ENCODE data around the gene TRIM29.

The TRIM29 gene

GRCh38 chr11:120130991-120131760, 6.7 kb downstream of the TRIM29 start:
- Histone ChIP-seq H3K36me3 (ENCODE audit: control insufficient read depth, insufficient read depth, low read length) (no peaks in the 10 kb centered on the region), H3K27me3 (ENCODE audit: control insufficient read depth, insufficient read depth, low read length, poor library complexity, severe bottlenecking) (no peaks in the 10 kb centered on the region), H3K4me3 (ENCODE audit: insufficient read depth, low read depth, low read length) (no peak overlapping the region), H3K4me1 (ENCODE audit: control insufficient read depth, insufficient read depth, low read length) (no peaks in the 10 kb centered on the region), H3K27ac (ENCODE audit: insufficient read depth, low read depth, low read length, poor library complexity, severe bottlenecking) (no peak overlapping the region), H3K9me3 (ENCODE audit: control insufficient read depth, low read length) (no peaks in the 10 kb centered on the region)
- 92 to 94% methylated on average over 8 of the region's 8 CpGs for WGBS, 2 experiments

- no peak overlapping the region for H3K27ac ChIP-seq (ENCODE audit: insufficient read depth, low read depth, low read length, poor library complexity, severe bottlenecking)
- no peak overlapping the region for H3K4me3 ChIP-seq (ENCODE audit: insufficient read depth, low read depth, low read length)
- H3K9me3 ChIP-seq (ENCODE audit: control insufficient read depth, low read length), result no peaks in the 10 kb centered on the region
- H3K27me3 ChIP-seq (ENCODE audit: control insufficient read depth, insufficient read depth, low read length, poor library complexity, severe bottlenecking), result no peaks in the 10 kb centered on the region
- no peaks in the 10 kb centered on the region for H3K36me3 ChIP-seq (ENCODE audit: control insufficient read depth, insufficient read depth, low read length)
- no peaks in the 10 kb centered on the region for H3K4me1 ChIP-seq (ENCODE audit: control insufficient read depth, insufficient read depth, low read length)
- WGBS, 2 experiments, result 93 to 94% methylated on average over 8 of the region's 8 CpGs
Measured at GRCh38 chr11:120130176-120130980, 7.5 kb downstream of the TRIM29 start.

GRCh38 chr11:120129570-120129969, 8.3 kb downstream of the TRIM29 start:
- WGBS, 2 experiments, result 93 to 94% methylated on average over 9 of the region's 9 CpGs

GRCh38 chr11:120128392-120129119, 9.4 kb downstream of the TRIM29 start:
- peaks cover 3% of the 10 kb centered on the region for H3K27me3 ChIP-seq (ENCODE audit: control insufficient read depth, insufficient read depth, low read length, poor library complexity, severe bottlenecking)
- no peaks in the 10 kb centered on the region for H3K4me1 ChIP-seq (ENCODE audit: control insufficient read depth, insufficient read depth, low read length)
- H3K4me3 ChIP-seq (ENCODE audit: insufficient read depth, low read depth, low read length), result no peak overlapping the region
- no peak overlapping the region for H3K27ac ChIP-seq (ENCODE audit: insufficient read depth, low read depth, low read length, poor library complexity, severe bottlenecking)
- no peaks in the 10 kb centered on the region for H3K36me3 ChIP-seq (ENCODE audit: control insufficient read depth, insufficient read depth, low read length)
- no peaks in the 10 kb centered on the region for H3K9me3 ChIP-seq (ENCODE audit: control insufficient read depth, low read length)
- WGBS, 2 experiments, result 91 to 93% methylated on average over 14 of the region's 14 CpGs

More at GRCh38 chr11:120129570-120129969, 8.3 kb downstream of the TRIM29 start:
- Histone ChIP-seq H3K27me3 (ENCODE audit: control insufficient read depth, insufficient read depth, low read length, poor library complexity, severe bottlenecking) (peaks cover 3% of the 10 kb centered on the region), H3K27ac (ENCODE audit: insufficient read depth, low read depth, low read length, poor library complexity, severe bottlenecking) (no peak overlapping the region), H3K4me1 (ENCODE audit: control insufficient read depth, insufficient read depth, low read length) (no peaks in the 10 kb centered on the region), H3K4me3 (ENCODE audit: insufficient read depth, low read depth, low read length) (no peak overlapping the region), H3K36me3 (ENCODE audit: control insufficient read depth, insufficient read depth, low read length) (no peaks in the 10 kb centered on the region), H3K9me3 (ENCODE audit: control insufficient read depth, low read length) (no peaks in the 10 kb centered on the region)

GRCh38 chr11:120127236-120127635, 10.7 kb downstream of the TRIM29 start:
- WGBS, 2 experiments, result 94 to 95% methylated on average over 7 of the region's 7 CpGs
- peaks cover 3% of the 10 kb centered on the region for H3K27me3 ChIP-seq (ENCODE audit: control insufficient read depth, insufficient read depth, low read length, poor library complexity, severe bottlenecking)

GRCh38 chr11:120126620-120127019, 11.3 kb downstream of the TRIM29 start:
- Histone ChIP-seq H3K36me3 (ENCODE audit: control insufficient read depth, insufficient read depth, low read length) (no peaks in the 10 kb centered on the region), H3K27me3 (ENCODE audit: control insufficient read depth, insufficient read depth, low read length, poor library complexity, severe bottlenecking) (peaks cover 3% of the 10 kb centered on the region), H3K4me1 (ENCODE audit: control insufficient read depth, insufficient read depth, low read length) (no peaks in the 10 kb centered on the region), H3K4me3 (ENCODE audit: insufficient read depth, low read depth, low read length) (no peak overlapping the region), H3K9me3 (ENCODE audit: control insufficient read depth, low read length) (no peaks in the 10 kb centered on the region), H3K27ac (ENCODE audit: insufficient read depth, low read depth, low read length, poor library complexity, severe bottlenecking) (no peak overlapping the region)
- 85 to 96% methylated on average over 3 to 4 of the region's 4 CpGs for WGBS, 2 experiments

More at GRCh38 chr11:120127236-120127635, 10.7 kb downstream of the TRIM29 start:
- H3K4me1 ChIP-seq (ENCODE audit: control insufficient read depth, insufficient read depth, low read length), result no peaks in the 10 kb centered on the region
- H3K27ac ChIP-seq (ENCODE audit: insufficient read depth, low read depth, low read length, poor library complexity, severe bottlenecking), result no peak overlapping the region
- H3K4me3 ChIP-seq (ENCODE audit: insufficient read depth, low read depth, low read length), result no peak overlapping the region
- no peaks in the 10 kb centered on the region for H3K36me3 ChIP-seq (ENCODE audit: control insufficient read depth, insufficient read depth, low read length)
- H3K9me3 ChIP-seq (ENCODE audit: control insufficient read depth, low read length), result no peaks in the 10 kb centered on the region

GRCh38 chr11:120125509-120125908, 12.4 kb downstream of the TRIM29 start:
- H3K4me1 ChIP-seq (ENCODE audit: control insufficient read depth, insufficient read depth, low read length), result no peaks in the 10 kb centered on the region
- no peaks in the 10 kb centered on the region for H3K9me3 ChIP-seq (ENCODE audit: control insufficient read depth, low read length)
- 94% methylated on average over 8 of the region's 8 CpGs for WGBS, 2 experiments
- H3K36me3 ChIP-seq (ENCODE audit: control insufficient read depth, insufficient read depth, low read length), result no peaks in the 10 kb centered on the region
- peaks cover 3% of the 10 kb centered on the region for H3K27me3 ChIP-seq (ENCODE audit: control insufficient read depth, insufficient read depth, low read length, poor library complexity, severe bottlenecking)
- H3K27ac ChIP-seq (ENCODE audit: insufficient read depth, low read depth, low read length, poor library complexity, severe bottlenecking), result no peak overlapping the region
- no peak overlapping the region for H3K4me3 ChIP-seq (ENCODE audit: insufficient read depth, low read depth, low read length)

GRCh38 chr11:120125024-120125423, 12.9 kb downstream of the TRIM29 start:
- WGBS, 2 experiments, result 91 to 92% methylated on average over 5 of the region's 5 CpGs
- H3K4me1 ChIP-seq (ENCODE audit: control insufficient read depth, insufficient read depth, low read length), result no peaks in the 10 kb centered on the region
- H3K9me3 ChIP-seq (ENCODE audit: control insufficient read depth, low read length), result no peaks in the 10 kb centered on the region
- H3K4me3 ChIP-seq (ENCODE audit: insufficient read depth, low read depth, low read length), result no peak overlapping the region
- H3K36me3 ChIP-seq (ENCODE audit: control insufficient read depth, insufficient read depth, low read length), result no peaks in the 10 kb centered on the region
- peaks cover 3% of the 10 kb centered on the region for H3K27me3 ChIP-seq (ENCODE audit: control insufficient read depth, insufficient read depth, low read length, poor library complexity, severe bottlenecking)
- no peak overlapping the region for H3K27ac ChIP-seq (ENCODE audit: insufficient read depth, low read depth, low read length, poor library complexity, severe bottlenecking)

- H3K4me3 ChIP-seq (ENCODE audit: insufficient read depth, low read depth, low read length), result no peak overlapping the region
- H3K36me3 ChIP-seq (ENCODE audit: control insufficient read depth, insufficient read depth, low read length), result no peaks in the 10 kb centered on the region
- no peaks in the 10 kb centered on the region for H3K9me3 ChIP-seq (ENCODE audit: control insufficient read depth, low read length)
- no peak overlapping the region for H3K27ac ChIP-seq (ENCODE audit: insufficient read depth, low read depth, low read length, poor library complexity, severe bottlenecking)
- no peaks in the 10 kb centered on the region for H3K4me1 ChIP-seq (ENCODE audit: control insufficient read depth, insufficient read depth, low read length)
- WGBS, 2 experiments, result 84 to 90% methylated on average over 14 of the region's 14 CpGs
- H3K27me3 ChIP-seq (ENCODE audit: control insufficient read depth, insufficient read depth, low read length, poor library complexity, severe bottlenecking), result peaks cover 3% of the 10 kb centered on the region
Measured at GRCh38 chr11:120124355-120124754, 13.6 kb downstream of the TRIM29 start.

- Histone ChIP-seq H3K4me3 (ENCODE audit: insufficient read depth, low read depth, low read length) (no peak overlapping the region), H3K27ac (ENCODE audit: insufficient read depth, low read depth, low read length, poor library complexity, severe bottlenecking) (no peak overlapping the region), H3K9me3 (ENCODE audit: control insufficient read depth, low read length) (no peaks in the 10 kb centered on the region), H3K36me3 (ENCODE audit: control insufficient read depth, insufficient read depth, low read length) (no peaks in the 10 kb centered on the region), H3K4me1 (ENCODE audit: control insufficient read depth, insufficient read depth, low read length) (no peaks in the 10 kb centered on the region), H3K27me3 (ENCODE audit: control insufficient read depth, insufficient read depth, low read length, poor library complexity, severe bottlenecking) (peaks cover 3% of the 10 kb centered on the region)
- 91 to 92% methylated on average over 13 of the region's 13 CpGs for WGBS, 2 experiments
Measured at GRCh38 chr11:120123946-120124345, 14.0 kb downstream of the TRIM29 start.

All from ectodermal cell (in vitro differentiated cells).